AG10803 (cell line): ENCODE data around the gene AGPAT3.

Experiments
- DNase-seq: peaks from one replicate; pipeline ENCODE4 v3.0.0; 2010; ENCODE audit warnings: low read depth
- H3K4me3 ChIP-seq: 2 replicates; pipeline ENCODE4 v1.5.1; 2011; ENCODE audit warnings: mild to moderate bottlenecking, low read length, control low read depth
- TF ChIP-seq, protein P1 (sequence below): conservative IDR thresholded peaks from 2 replicates; pipeline ENCODE4 v1.5.1; 2011; ENCODE audit warnings: mild to moderate bottlenecking, low read length, control low read depth, inconsistent platforms

Gene AGPAT3

DNA sequence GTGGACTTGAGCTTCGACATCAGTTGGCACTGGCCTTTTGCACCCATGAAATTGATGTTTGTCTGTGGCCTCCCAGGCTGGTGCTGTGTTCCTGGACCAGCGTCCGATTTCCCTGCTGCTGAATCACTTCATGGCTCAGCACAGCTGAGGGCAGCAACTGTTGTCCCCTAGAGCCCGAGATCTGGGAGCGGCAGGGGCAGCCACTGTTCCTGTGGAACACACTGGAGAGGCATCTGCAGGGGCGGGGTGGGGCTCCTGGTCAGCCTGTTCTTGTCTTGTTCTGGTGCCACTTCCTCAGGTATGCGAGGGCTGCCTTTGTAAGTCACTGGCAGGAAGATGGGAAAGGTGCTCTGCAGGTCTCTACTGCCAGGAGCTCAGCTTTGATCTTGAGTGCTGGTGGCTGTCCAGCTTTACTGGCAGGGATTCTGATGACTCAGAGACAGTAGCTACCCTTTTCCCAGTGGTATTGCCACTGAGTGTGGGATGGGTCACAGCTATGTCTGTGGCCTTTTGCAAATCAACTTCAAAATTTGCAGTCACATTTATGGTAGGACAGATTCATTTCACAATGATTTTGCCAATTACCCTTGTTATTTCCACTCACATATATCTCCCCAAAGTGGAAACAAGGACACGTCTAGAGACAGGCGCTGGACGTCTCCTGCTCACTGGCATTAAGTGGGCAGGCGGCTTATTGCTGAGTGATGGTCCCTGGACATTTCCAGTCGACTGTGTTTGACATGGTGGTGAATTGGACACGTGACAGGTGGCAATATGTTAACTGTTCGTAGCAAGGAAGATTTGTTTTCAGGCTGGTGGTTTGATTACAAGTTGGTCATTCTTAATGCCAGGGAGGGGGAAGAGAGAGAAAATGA is 15.3 kb downstream of the AGPAT3 start:
- DNase-seq = peak; percentile 33
- no peak overlapping the region for H3K4me3 ChIP-seq
- TF ChIP-seq, protein P1, sequence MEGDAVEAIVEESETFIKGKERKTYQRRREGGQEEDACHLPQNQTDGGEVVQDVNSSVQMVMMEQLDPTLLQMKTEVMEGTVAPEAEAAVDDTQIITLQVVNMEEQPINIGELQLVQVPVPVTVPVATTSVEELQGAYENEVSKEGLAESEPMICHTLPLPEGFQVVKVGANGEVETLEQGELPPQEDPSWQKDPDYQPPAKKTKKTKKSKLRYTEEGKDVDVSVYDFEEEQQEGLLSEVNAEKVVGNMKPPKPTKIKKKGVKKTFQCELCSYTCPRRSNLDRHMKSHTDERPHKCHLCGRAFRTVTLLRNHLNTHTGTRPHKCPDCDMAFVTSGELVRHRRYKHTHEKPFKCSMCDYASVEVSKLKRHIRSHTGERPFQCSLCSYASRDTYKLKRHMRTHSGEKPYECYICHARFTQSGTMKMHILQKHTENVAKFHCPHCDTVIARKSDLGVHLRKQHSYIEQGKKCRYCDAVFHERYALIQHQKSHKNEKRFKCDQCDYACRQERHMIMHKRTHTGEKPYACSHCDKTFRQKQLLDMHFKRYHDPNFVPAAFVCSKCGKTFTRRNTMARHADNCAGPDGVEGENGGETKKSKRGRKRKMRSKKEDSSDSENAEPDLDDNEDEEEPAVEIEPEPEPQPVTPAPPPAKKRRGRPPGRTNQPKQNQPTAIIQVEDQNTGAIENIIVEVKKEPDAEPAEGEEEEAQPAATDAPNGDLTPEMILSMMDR = no peak

DNA sequence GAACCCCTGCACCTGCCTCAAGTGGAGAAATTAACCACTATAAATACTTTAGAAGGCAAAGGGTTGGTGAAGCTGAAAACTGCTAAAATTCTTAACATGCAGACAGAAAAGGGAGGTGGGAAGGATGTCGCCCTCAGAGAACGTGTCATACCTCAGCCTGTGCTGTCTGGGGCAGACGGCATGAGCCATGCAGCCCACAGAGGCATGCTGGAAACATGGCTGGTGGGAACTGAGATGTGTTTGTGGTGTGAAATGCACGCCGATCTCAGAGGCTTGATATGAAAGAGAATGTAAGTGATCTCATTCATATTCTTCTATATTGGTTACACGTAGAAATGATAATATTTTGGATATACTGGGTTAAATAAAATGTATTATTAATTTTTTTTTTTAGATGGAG is 16.3 kb downstream of the AGPAT3 start:
- DNase-seq = no peak
- H3K4me3 ChIP-seq = no peak overlapping the region
- TF ChIP-seq, protein P1 = no peak

DNA sequence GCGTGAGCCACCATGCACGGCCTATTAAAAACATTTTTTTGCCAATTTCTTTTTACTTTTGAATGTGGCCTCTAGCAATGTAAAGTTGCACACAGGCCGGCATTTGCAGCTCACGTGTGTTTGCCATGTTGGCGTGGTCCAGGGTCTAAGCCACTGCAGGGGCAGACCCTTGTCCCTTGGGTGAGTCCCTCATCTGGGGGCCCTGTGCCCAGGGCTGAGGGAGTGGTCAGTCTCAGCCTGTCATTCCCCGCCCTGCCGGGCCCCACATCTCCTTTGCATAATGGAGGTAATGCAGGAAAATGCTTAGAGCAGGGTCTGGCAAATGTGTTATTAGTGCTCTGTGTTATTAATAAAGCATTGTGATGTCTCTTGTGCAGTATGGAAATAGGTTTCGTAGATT is 16.9 kb downstream of the AGPAT3 start:
- TF ChIP-seq, protein P1 = no peak
- no peak for DNase-seq
- no peak overlapping the region for H3K4me3 ChIP-seq

DNA sequence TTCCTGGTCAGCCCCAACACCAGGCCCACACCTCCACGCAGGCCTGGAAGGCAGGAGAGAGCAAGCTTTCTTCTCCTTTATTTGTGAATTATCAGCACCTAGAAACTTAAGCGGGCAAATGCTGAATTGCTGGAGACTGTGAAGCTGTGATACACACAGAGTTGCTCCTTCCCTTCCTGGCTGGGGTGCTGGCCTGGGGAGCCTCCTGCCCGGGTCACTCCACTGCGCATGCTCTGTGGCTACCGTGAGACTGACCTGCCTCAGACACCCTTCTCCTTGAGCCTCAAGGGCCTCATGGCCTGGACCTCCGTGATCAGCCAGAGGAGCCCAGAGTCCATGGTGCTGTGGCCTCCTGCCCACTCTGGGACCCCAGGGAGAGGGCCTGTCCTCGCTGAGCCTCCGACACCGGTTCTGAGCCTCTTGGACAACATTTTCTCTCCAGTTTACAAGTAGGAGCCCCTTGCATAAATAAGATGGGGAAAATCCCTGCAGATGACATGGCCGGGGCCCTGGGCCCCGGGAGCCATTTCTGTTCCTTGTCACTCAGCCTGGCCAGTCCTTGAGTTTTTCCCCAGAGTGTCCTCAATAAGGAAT is 18.0 kb downstream of the AGPAT3 start:
- no peak for DNase-seq
- H3K4me3 ChIP-seq = no peak overlapping the region
- TF ChIP-seq, protein P1 = no peak

DNA sequence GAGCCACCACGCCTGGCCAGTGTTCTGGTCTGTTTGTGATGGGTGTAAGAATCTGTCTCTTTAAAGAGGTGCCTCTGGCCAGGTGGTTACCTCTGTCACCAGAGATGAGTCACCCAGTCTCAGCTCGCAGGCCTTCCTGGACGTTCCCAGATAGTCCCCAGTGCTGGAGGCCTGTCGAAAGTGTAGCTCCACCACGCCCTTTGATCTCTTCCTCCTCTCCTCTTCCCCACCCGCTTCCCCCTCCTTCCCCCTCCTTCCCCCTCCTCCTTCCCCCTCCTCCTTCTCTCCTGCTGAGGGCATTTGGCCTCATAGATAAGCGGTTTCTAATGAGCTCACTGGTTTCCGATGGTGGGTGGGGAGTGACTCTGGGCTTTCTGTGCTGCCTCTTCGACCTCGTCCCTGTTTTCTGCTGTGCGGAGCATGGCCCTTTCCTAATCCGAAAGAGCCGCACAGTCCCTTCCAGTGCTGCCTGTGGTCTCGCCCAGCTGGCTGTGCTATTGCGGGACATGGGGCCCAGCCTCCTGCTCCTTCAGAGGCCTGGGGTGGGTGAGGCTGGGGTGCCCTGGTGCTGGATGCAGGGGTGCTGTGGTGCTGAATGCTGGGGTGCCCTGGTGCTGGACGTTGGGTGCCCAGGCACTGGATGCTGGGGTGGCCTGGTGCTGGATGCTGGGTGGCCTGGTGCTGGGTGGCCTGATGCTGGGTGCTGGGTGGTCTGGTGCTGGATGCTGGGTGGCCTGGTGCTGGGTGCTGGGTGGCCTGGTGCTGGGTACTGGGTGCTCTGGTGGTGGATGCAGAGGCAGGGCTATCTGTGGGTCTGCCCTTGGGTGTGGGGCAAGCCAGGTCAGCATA is 19.2 kb downstream of the AGPAT3 start:
- H3K4me3 ChIP-seq = no peak overlapping the region
- no peak for DNase-seq

DNA sequence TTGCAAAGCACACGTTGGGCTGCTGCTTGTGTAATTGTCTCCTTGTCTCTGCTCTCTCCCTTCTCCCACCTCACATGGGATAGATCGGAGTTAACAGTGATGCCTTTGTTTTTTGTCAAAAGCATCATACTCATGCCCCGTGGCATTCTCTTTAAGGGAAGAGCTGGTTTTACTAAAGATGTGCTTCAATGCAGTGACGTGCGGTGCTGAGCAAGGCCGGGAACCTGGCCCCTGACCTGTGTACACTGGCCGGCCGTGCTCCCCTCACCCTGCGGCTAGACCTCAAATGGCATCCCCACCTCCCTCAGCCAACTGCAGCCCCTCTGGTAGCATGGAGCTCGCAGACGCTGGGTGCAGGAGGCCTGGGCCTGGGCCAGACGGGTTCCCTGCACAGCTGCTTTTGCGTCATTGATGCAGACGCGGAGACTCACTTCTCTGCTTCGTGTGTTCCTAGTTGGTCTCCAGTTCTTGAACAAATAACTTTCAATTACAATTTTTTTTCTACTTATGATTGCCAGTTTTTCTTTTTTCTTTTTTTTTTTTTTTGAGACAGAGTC is 19.9 kb downstream of the AGPAT3 start:
- no peak for DNase-seq
- TF ChIP-seq, protein P1 = no peak
- H3K4me3 ChIP-seq = no peak overlapping the region

More for the DNA sequence above, 19.2 kb downstream of the AGPAT3 start:
- TF ChIP-seq, protein P1 = no peak
